HepG2 (cell line): Measurements from ENCODE around the gene ERRFI1. TPM values are rescaled to one million over a fixed set of nuclear protein-coding genes. Genes with fewer than 3 reads are reported as not detected.
A peak's percentile ranks its signal among the peaks of the same experiment; 100 is the strongest.

Experiments
- CHCHD3 ChIP-seq: sonication (generic); formaldehyde crosslinking; IDR thresholded peaks from 2 replicates; pipeline ENCODE4 v1.8.0; 2022; ENCODE audit warnings: mild to moderate bottlenecking, missing genetic modification reagents, moderate library complexity
- EED ChIP-seq: sonication (generic); formaldehyde crosslinking; IDR thresholded peaks from 2 replicates; pipeline ENCODE4 v1.5.0; 2020; ENCODE audit warnings: mild to moderate bottlenecking, missing genetic modification reagents
- FOXP1 ChIP-seq, 2 experiments: fragments of 450-650 bp in 1 of 2; IDR thresholded peaks; 2 replicates each; pipeline ENCODE4 v1.6.1; 2017 to 2018; ENCODE audit warnings: antibody characterized with exemption in 1 of 2
- HNF4A ChIP-seq: sonication (generic); formaldehyde crosslinking; IDR thresholded peaks from 2 replicates; pipeline ENCODE4 v1.4.0; 2020; ENCODE audit warnings: missing genetic modification reagents
- JUNB ChIP-seq: sonication (generic); formaldehyde crosslinking; IDR thresholded peaks from 2 replicates; pipeline ENCODE4 v1.8.0; 2022; ENCODE audit warnings: missing genetic modification reagents, mild to moderate bottlenecking, borderline replicate concordance
- KDM1A ChIP-seq: IDR thresholded peaks from 2 replicates; pipeline ENCODE4 v1.6.1; 2016; ENCODE audit warnings: missing compliant biosample characterization
- NFKBIZ ChIP-seq: IDR thresholded peaks from 2 replicates; pipeline ENCODE4 v1.6.1; 2018; ENCODE audit warnings: missing genetic modification reagents, missing compliant biosample characterization
- PHB2 ChIP-seq: fragments of 450-650 bp; IDR thresholded peaks from 2 replicates; pipeline ENCODE4 v1.6.1; 2018; ENCODE audit not compliant: partially characterized antibody
- POLR2AphosphoS2 ChIP-seq: IDR thresholded peaks from 2 replicates; pipeline ENCODE4 v1.6.1; 2011; ENCODE audit warnings: low read depth, low read length, improper control_type of control experiment
- RFXANK ChIP-seq: IDR thresholded peaks from 2 replicates; pipeline ENCODE4 v1.6.1; 2016
- SAP130 ChIP-seq: IDR thresholded peaks from 2 replicates; pipeline ENCODE4 v1.6.1; 2016; ENCODE audit warnings: low read depth
- SOX13 ChIP-seq, 3 experiments: fragments of 450-650 bp in 1 of 3; sonication (generic) in 1 of 3; formaldehyde crosslinking in 1 of 3; IDR thresholded peaks in 2 of 3; conservative IDR thresholded peaks in 1 of 3; 2 replicates each; pipeline versions ENCODE4 v1.5.0 to v1.6.1; 2016 to 2020; ENCODE audit warnings: antibody characterized with exemption in 1 of 3, mild to moderate bottlenecking in 1 of 3, missing compliant biosample characterization in 1 of 3, missing genetic modification reagents in 1 of 3, moderate library complexity in 1 of 3
- STAG1 ChIP-seq: sonication (generic); formaldehyde crosslinking; IDR thresholded peaks from 2 replicates; pipeline ENCODE4 v1.4.0; 2020; ENCODE audit warnings: missing genetic modification reagents
- TMF1 ChIP-seq: sonication (generic); formaldehyde crosslinking; IDR thresholded peaks from 2 replicates; pipeline ENCODE4 v1.8.1; 2022; ENCODE audit warnings: low read depth, missing genetic modification reagents
- ZFP90 ChIP-seq: sonication (generic); formaldehyde crosslinking; IDR thresholded peaks from 2 replicates; pipeline ENCODE4 v1.8.0; 2022; ENCODE audit warnings: missing genetic modification reagents, mild to moderate bottlenecking, inconsistent platforms, borderline replicate concordance
- ZFX ChIP-seq: sonication (generic); formaldehyde crosslinking; IDR thresholded peaks from 2 replicates; pipeline ENCODE4 v1.4.0; 2020; ENCODE audit warnings: mild to moderate bottlenecking, low read depth, missing genetic modification reagents, moderate library complexity
- ZNF724P ChIP-seq: sonication (generic); formaldehyde crosslinking; IDR thresholded peaks from 2 replicates; pipeline ENCODE4 v1.8.0; 2022; ENCODE audit warnings: missing genetic modification reagents, borderline replicate concordance
- polyA plus RNA-seq, 8 experiments: library from polyadenylated mRNA; depleted of rRNA in 3 of 8; stranded (reverse) in 7 of 8; unstranded in 1 of 8; fragments of >200 nt; fragmentation: Illumina TruSeq in 4 of 8; extraction: Trizol in 4 of 8; gene quantifications; 2 replicates each; pipeline versions ENCODE4 v1.2.1 to v1.2.3, GENCODE V29; 2011 to 2016; ENCODE audit warnings: low read depth in 4 of 8, missing spikeins in 1 of 8, mixed read lengths in 1 of 8; ENCODE audit not compliant: insufficient read depth in 1 of 8
- total RNA-seq, 5 experiments: library from RNA; depleted of rRNA; stranded (reverse); fragments of >200 nt; fragmentation: Illumina TruSeq; extraction: Trizol; gene quantifications; 2 replicates each; pipeline ENCODE4 v1.2.3, GENCODE V29; 2016; ENCODE audit warnings: low read depth in 1 of 5
- TF ChIP-seq, protein P1 (sequence below): sonication (generic); formaldehyde crosslinking; IDR thresholded peaks from 2 replicates; pipeline ENCODE4 v1.4.0; 2020; ENCODE audit warnings: missing genetic modification reagents
- TF ChIP-seq, protein P2 (sequence below): sonication (generic); formaldehyde crosslinking; IDR thresholded peaks from 2 replicates; pipeline ENCODE4 v1.9.0; 2021; ENCODE audit warnings: missing genetic modification reagents, mild to moderate bottlenecking, borderline replicate concordance
- TF ChIP-seq, protein P3 (sequence below): sonication (generic); formaldehyde crosslinking; IDR thresholded peaks from 2 replicates; pipeline ENCODE4 v1.4.0; 2020; ENCODE audit warnings: mild to moderate bottlenecking, missing genetic modification reagents
- TF ChIP-seq, protein P4 (sequence below): sonication (generic); formaldehyde crosslinking; IDR thresholded peaks from 2 replicates; pipeline ENCODE4 v1.4.0; 2020; ENCODE audit warnings: low read depth, missing genetic modification reagents

The ERRFI1 gene
- total and polyA plus RNA-seq, 2 of the 13 experiments (the other 11 are each of a cell fraction or from before 2014, with no cell fraction given): 84.4 to 753 TPM

DNA sequence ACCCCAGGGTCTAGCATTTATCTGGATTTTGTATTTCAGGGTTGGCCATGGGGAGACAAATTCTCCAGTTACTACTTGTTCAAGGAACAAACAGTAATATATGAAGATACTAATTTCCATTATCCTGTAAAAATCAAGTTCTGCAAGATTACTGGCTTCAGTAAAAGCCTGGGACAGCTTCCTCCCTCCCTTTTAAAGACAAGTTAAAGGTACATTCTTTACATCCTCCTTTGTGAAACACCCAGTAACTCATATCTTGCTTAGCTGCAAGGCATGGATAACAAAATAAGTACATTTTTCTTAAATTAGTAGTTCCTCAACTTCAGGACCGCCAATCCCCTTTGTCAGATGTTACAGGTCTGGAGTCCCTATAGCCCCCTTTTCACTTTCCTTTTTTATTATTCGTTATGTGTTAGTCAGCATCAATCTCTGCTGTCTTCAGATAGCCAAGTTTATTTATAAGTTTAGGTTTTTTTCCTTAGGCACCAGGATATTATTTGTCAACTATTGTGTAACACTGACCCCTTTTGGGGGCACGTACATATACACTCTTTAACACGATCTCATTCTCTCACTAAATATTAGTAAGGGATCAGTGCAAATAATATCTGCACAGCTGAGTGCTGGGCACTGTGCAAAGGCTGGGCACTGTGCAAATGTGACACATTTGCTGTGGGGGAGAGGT lies 9.8 kb downstream of the ERRFI1 start (continued):
- TF ChIP-seq, protein P1, sequence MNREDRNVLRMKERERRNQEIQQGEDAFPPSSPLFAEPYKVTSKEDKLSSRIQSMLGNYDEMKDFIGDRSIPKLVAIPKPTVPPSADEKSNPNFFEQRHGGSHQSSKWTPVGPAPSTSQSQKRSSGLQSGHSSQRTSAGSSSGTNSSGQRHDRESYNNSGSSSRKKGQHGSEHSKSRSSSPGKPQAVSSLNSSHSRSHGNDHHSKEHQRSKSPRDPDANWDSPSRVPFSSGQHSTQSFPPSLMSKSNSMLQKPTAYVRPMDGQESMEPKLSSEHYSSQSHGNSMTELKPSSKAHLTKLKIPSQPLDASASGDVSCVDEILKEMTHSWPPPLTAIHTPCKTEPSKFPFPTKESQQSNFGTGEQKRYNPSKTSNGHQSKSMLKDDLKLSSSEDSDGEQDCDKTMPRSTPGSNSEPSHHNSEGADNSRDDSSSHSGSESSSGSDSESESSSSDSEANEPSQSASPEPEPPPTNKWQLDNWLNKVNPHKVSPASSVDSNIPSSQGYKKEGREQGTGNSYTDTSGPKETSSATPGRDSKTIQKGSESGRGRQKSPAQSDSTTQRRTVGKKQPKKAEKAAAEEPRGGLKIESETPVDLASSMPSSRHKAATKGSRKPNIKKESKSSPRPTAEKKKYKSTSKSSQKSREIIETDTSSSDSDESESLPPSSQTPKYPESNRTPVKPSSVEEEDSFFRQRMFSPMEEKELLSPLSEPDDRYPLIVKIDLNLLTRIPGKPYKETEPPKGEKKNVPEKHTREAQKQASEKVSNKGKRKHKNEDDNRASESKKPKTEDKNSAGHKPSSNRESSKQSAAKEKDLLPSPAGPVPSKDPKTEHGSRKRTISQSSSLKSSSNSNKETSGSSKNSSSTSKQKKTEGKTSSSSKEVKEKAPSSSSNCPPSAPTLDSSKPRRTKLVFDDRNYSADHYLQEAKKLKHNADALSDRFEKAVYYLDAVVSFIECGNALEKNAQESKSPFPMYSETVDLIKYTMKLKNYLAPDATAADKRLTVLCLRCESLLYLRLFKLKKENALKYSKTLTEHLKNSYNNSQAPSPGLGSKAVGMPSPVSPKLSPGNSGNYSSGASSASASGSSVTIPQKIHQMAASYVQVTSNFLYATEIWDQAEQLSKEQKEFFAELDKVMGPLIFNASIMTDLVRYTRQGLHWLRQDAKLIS (CRISPR knock-in tag): peak; percentile 8; the same call in 1 of the 2 replicates
- no peak for TF ChIP-seq SOX13 (IDR thresholded peaks at IDR 0.05)
- TF ChIP-seq SOX13 (CRISPR knock-in tag; conservative IDR thresholded peaks at IDR 0.05 in 1 of 2, IDR thresholded peaks at IDR 0.05 in 1 of 2): peak in 1 of 2 experiments; percentile 24; a peak in 1 of 4 replicates
- TF ChIP-seq POLR2AphosphoS2: peak; percentile 40; the same call in 1 of the 2 replicates
- no peak for TF ChIP-seq ZFX (CRISPR knock-in tag)
- TF ChIP-seq, protein P2, sequence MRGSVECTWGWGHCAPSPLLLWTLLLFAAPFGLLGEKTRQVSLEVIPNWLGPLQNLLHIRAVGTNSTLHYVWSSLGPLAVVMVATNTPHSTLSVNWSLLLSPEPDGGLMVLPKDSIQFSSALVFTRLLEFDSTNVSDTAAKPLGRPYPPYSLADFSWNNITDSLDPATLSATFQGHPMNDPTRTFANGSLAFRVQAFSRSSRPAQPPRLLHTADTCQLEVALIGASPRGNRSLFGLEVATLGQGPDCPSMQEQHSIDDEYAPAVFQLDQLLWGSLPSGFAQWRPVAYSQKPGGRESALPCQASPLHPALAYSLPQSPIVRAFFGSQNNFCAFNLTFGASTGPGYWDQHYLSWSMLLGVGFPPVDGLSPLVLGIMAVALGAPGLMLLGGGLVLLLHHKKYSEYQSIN: no peak
- no peak for TF ChIP-seq EED (CRISPR knock-in tag)
- TF ChIP-seq ZFP90: no peak
- TF ChIP-seq HNF4A (CRISPR knock-in tag): no peak
- TF ChIP-seq KDM1A (CRISPR knock-in tag): no peak
- no peak for TF ChIP-seq JUNB
- TF ChIP-seq, protein P3, sequence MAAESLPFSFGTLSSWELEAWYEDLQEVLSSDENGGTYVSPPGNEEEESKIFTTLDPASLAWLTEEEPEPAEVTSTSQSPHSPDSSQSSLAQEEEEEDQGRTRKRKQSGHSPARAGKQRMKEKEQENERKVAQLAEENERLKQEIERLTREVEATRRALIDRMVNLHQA: no peak
- TF ChIP-seq NFKBIZ (CRISPR knock-in tag): no peak
- TF ChIP-seq STAG1 (CRISPR knock-in tag): no peak
- TF ChIP-seq TMF1 (CRISPR knock-in tag): no peak
- 0 out of 2 replicates have a peak, but pooled peaks have one; percentile 20 for TF ChIP-seq SAP130 (CRISPR knock-in tag)
- no peak for TF ChIP-seq CHCHD3 (CRISPR knock-in tag)
- TF ChIP-seq RFXANK (CRISPR knock-in tag): no peak
- TF ChIP-seq, protein P4, sequence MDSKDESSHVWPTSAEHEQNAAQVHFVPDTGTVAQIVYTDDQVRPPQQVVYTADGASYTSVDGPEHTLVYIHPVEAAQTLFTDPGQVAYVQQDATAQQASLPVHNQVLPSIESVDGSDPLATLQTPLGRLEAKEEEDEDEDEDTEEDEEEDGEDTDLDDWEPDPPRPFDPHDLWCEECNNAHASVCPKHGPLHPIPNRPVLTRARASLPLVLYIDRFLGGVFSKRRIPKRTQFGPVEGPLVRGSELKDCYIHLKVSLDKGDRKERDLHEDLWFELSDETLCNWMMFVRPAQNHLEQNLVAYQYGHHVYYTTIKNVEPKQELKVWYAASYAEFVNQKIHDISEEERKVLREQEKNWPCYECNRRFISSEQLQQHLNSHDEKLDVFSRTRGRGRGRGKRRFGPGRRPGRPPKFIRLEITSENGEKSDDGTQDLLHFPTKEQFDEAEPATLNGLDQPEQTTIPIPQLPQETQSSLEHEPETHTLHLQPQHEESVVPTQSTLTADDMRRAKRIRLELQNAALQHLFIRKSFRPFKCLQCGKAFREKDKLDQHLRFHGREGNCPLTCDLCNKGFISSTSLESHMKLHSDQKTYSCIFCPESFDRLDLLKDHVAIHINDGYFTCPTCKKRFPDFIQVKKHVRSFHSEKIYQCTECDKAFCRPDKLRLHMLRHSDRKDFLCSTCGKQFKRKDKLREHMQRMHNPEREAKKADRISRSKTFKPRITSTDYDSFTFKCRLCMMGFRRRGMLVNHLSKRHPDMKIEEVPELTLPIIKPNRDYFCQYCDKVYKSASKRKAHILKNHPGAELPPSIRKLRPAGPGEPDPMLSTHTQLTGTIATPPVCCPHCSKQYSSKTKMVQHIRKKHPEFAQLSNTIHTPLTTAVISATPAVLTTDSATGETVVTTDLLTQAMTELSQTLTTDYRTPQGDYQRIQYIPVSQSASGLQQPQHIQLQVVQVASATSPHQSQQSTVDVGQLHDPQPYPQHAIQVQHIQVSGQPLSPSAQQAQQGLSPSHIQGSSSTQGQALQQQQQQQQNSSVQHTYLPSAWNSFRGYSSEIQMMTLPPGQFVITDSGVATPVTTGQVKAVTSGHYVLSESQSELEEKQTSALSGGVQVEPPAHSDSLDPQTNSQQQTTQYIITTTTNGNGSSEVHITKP: no peak
- no peak for TF ChIP-seq FOXP1 (IDR thresholded peaks at IDR 0.05)
- peak; percentile 47; the same call in 1 of the 2 replicates for TF ChIP-seq FOXP1 (CRISPR knock-in tag; IDR thresholded peaks at IDR 0.05)
- TF ChIP-seq PHB2: no peak
- no peak for TF ChIP-seq ZNF724P (CRISPR knock-in tag)
